Fibroblast of lung (primary cell): ENCODE data around the gene AHSP.

ENCODE experiments used
- EZH2 ChIP-seq: IDR thresholded peaks from 2 replicates; pipeline ENCODE4 v1.5.1; 2012; ENCODE audit warnings: low read length, control low read depth, mild to moderate bottlenecking; ENCODE audit errors: missing control alignments
- TF ChIP-seq, protein P1 (sequence below), 2 donors: IDR thresholded peaks in 1 of 2; conservative IDR thresholded peaks in 1 of 2; 1 replicate in 1 of 2; 2 replicates in 1 of 2; pipeline ENCODE4 v1.5.1; 2011 to 2012; ENCODE audit warnings: low read length in 2 of 2, control low read depth in 1 of 2, inconsistent platforms in 1 of 2, low read depth in 1 of 2, mild to moderate bottlenecking in 1 of 2

DNA sequence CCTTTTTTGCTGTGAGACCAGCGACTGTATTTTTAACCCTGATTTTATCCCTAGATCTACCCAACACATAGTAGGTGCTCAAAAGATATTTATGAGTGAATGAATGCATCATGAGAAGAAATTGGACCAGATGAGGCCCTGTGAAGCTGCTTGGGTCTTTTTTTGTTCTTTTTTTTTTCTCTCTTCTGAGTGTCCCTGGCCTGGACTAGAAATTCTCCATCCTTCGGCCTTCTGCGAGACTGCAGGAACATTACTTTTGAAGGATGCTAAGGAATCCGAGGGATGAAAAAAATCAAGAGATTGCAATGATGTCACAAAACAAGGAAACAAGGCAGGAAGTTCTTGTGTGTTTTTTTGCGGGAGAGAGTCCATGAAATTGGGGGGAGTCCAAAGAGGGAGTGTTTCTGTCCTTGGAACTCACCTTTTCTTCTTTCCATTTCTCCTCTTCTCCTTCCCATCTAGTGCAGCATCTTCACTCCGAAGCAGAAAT lies 18.9 kb upstream of the AHSP start:
- TF ChIP-seq, protein P1, sequence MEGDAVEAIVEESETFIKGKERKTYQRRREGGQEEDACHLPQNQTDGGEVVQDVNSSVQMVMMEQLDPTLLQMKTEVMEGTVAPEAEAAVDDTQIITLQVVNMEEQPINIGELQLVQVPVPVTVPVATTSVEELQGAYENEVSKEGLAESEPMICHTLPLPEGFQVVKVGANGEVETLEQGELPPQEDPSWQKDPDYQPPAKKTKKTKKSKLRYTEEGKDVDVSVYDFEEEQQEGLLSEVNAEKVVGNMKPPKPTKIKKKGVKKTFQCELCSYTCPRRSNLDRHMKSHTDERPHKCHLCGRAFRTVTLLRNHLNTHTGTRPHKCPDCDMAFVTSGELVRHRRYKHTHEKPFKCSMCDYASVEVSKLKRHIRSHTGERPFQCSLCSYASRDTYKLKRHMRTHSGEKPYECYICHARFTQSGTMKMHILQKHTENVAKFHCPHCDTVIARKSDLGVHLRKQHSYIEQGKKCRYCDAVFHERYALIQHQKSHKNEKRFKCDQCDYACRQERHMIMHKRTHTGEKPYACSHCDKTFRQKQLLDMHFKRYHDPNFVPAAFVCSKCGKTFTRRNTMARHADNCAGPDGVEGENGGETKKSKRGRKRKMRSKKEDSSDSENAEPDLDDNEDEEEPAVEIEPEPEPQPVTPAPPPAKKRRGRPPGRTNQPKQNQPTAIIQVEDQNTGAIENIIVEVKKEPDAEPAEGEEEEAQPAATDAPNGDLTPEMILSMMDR (conservative IDR thresholded peaks at IDR 0.05 in 1 of 2, IDR thresholded peaks at IDR 0.05 in 1 of 2; ENCODE audit: low read depth in 1 of 2, low read length in 2 of 2), result no peak
- TF ChIP-seq EZH2, result no peak
